Measurements from ENCODE around the gene PCCB. TPM values are rescaled to one million over a fixed set of nuclear protein-coding genes. Genes with fewer than 3 reads are reported as not detected.

PCCB gene
- total and polyA plus RNA-seq, 11 donors = 33.9 to 154 (median 91.4) TPM

- intact Hi-C loops (cut with DNase I) = no loop called here
- Histone ChIP-seq H3K27ac (no peak overlapping the region), H3K4me3 (no peak overlapping the region), H3K36me3 (peaks cover 0 to 24% (median 13%) of the 10 kb centered on the region in 9 donors), H3K9me3 (no peaks in the 10 kb centered on the region), H3K4me1 (no peaks in the 10 kb centered on the region), H3K27me3 (no peaks in the 10 kb centered on the region)
- no peak for TF ChIP-seq POLR2A (IDR thresholded peaks at IDR 0.05)
- 59 to 71% (median 67%) methylated on average over 2 of the region's 2 CpGs for WGBS, 4 donors
- DNase-seq (no peak), ATAC-seq (no peak)
These were observed 127.4 kb downstream of the PCCB start for GRCh38 chr3:136377508-136377907.

- Histone ChIP-seq H3K27ac (no peak overlapping the region), H3K9me3 (no peaks in the 10 kb centered on the region), H3K36me3 (peaks cover 0 to 24% (median 13%) of the 10 kb centered on the region in 9 donors), H3K27me3 (no peaks in the 10 kb centered on the region), H3K4me3 (no peak overlapping the region), H3K4me1 (no peaks in the 10 kb centered on the region)
- ATAC-seq (no peak), DNase-seq (no peak)
- intact Hi-C loops (cut with DNase I) = no loop called here
- TF ChIP-seq POLR2A (IDR thresholded peaks at IDR 0.05) = no peak
- no peak for TF ChIP-seq CTCF (IDR thresholded peaks at IDR 0.05)
- 42 to 56% (median 51%) methylated on average over 1 of the region's 1 CpG for WGBS, 4 donors
These were observed 127.9 kb downstream of the PCCB start for GRCh38 chr3:136378011-136378410.

Other genes starting within 250 kb of the PCCB start
- gene MSL2, start 54.0 kb upstream of the PCCB start, total RNA-seq = 10 to 100 TPM; 18.4 to 29.0 (median 19.5) TPM
- 1 to 10 TPM; 3.8 to 7.5 TPM for gene MSL2, start 54.0 kb upstream of the PCCB start, polyA plus RNA-seq